ENCODE results near the gene ARHGAP30.
"Not testable (repeated sequence)": the region's sequence is repeated elsewhere in the genome, so short reads cannot be mapped to it uniquely, and the experiment has no call there.

Gene ARHGAP30

DNA sequence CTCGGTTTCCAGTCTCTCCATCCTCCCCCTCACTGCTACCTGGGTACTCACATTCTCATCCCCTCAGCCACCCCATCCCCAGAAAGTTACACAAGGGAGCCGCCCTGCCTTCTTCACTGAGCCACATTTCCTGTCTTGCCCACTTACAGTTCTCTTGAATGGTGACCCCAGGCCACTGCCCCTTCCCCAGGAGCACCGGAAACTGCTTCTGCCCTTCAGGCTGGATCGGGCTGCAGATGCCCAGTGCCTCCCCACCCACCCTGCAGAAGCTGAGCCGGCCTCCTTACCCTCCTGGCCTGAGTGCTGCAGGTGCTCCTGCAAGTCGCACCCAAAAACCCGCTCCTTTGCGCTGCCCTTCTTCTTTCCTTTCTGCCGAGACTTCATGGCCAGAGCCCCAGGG, 450 bp downstream of the ARHGAP30 start:
- no peak for DNase-seq

DNA sequence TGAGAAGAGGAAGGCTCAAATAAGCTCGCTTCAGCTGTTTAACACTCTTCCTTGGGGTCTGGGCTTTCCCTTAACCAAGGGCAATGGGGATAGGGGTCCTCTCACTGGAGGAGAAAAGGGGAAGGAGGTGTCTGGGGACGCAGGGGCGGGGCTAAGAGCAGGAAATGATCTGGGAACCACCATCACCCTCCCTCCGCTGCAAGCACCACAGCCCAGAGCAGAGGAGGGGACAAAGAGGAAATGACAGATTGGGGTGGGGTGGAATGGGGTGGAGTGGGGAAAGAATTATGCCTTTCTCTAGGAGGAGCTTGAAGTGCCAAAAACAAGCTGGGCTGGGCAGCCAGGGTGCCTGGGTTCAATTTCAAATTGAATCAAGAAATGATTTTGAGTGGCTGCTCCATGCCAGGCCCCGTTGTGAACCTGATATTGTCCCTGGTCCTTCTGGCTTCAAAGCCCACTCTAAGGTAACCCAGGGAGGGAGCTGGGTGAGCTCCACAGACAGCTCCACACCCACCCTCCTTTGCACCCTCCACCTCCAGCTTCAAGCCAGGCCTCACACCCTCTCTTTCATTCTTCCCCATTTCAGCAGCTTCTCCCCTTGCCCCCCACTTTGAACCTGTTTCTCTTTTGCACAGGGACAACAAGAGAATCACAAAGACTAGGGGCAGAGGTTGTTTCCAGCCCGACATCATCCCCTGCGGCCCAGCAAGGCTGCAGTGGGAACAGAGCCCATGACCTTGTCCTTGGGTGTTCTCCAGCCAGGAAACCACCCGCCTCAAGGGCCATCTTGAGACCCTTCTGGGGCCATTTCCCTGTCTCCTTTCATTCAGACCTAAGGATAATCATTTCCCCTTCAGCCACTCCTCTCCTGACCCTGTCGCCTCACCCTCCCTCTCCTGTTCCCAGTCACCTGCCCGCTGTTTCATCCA, 1.1 kb downstream of the ARHGAP30 start:
- no peak for DNase-seq

DNA sequence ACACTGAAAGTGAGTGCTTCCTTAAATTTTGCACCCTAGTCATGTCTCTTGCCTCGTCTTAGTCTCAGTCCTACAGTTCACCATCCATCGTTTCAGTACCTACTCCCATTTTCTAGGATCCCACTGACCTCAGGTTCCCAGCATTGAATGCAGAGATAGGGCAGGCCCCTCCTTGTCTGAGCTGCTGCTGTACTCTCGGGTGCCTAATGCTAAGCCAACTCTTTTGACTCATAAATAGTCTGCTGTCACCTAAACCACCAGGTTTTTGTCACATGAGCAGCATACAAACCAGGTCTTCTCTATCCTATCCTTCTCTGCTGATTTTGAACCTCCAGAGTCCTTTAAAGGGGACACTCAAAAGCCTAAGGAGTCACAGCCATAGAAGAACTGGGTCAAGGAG, 3.0 kb downstream of the ARHGAP30 start:
- no peak for DNase-seq

DNA sequence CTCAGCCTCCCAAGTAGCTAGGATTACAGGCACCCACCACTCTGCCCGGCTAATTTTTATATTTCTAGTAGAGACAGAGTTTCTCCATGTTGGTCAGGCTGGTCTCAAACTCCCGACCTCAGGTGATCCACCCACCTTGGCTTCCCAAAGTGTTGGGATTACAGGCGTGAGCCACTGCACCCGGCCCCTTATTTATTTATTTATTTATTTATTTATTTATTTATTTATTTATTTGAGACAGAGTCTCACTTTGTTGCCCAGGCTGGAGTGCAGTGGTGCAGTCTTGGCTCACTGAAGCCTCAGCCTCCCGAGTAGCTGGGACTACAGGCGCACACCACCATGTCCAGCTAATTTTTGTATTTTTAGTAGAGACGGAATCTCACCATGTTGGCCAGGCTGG, 4.0 kb downstream of the ARHGAP30 start:
- not testable (repeated sequence) for DNase-seq

DNA sequence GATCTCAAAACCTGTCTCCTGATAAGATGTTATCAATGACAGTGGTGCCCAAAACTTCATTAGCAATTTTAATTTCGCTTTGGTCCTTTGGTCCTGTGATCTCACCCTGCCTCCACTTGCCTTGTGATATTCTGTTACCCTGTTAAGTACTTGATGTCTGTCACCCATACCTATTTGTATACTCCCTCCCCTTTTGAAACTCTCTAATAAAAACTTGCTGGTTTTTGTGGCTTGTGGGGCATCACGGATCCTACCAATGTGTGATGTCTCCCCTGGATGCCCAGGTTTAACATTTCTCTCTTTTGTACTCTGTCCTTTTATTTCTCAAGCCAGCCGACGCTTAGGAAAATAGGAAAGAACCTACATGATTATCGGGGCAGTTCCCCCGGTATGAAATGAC, 5.8 kb downstream of the ARHGAP30 start:
- DNase-seq = not testable (repeated sequence)

DNA sequence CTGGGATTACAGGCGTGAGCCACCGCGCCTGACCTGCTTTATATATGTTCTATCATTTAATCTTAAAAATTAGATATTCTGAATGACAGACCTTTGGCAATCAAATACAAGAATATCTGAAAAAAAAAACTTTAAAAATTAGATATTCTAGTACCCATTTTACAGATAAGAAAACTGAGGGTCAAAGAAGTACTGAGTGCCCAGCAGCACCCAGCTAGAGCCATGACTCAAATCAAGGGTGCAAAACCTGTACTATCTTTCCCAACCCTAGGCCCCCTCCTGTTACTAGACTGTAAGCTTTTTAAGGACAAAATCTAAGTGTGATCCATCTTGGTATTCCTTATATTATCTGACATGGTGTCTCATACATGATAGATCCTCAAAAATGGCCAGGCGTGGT, 8.3 kb downstream of the ARHGAP30 start:
- no peak for DNase-seq

DNA sequence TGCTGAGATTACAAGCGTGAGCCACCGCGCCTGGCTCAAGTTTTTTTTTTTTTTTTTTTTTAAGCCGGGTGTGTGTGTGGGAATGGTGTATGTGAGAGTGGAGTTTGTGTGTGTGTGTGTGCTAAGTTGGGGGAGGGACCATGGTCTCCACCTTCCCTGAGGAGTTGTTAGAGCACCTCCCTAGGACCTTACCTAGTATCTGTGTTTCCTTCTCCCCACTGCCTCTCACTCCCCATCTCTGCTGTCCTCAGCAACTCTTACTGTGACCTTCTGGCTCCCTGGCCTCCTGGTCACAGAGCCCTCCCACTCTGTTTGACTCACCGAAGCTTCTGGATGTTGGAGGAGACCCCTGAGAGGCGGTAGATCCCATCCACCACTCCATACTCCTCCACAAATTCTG, 10.4 kb downstream of the ARHGAP30 start:
- no peak for DNase-seq

DNA sequence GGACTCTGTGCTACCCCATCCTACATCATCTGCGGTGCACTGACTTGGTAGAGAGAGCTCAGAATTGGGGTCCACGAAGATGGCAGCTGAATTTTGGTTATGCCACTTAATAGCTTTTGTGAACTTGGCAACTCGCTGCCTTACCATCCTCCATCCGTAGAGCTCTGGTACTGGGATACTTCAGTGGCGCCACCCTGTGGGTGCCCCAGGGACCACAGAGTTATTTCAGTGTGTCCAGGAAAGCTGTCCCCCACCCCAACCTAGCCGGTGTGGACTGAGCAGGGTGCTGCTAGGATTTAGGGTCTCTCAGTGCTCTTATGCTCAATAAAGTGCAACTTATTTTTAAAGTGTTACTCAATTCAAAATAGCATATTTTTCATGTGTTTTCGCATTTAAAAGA, 14.9 kb downstream of the ARHGAP30 start:
- DNase-seq = no peak

DNA sequence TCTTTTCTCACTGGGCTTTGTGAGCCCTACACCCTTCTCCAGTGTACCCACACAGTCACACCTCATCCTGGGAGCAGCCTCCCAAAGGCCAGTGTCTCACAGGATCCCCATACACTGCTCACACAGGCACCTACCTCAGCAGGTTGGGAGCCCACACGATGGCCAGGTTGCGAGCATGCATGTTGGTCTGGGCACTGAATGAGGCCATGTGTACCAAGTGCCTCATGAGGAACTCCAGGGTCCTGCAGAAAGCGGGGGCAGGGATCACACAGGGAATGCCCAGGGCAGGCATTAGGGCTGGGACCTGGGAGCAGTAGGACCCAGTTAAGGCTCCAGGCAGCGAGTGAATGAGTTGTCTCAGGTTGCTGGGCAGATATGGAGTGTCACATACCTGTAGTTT, 15.5 kb downstream of the ARHGAP30 start:
- no peak for DNase-seq

DNA sequence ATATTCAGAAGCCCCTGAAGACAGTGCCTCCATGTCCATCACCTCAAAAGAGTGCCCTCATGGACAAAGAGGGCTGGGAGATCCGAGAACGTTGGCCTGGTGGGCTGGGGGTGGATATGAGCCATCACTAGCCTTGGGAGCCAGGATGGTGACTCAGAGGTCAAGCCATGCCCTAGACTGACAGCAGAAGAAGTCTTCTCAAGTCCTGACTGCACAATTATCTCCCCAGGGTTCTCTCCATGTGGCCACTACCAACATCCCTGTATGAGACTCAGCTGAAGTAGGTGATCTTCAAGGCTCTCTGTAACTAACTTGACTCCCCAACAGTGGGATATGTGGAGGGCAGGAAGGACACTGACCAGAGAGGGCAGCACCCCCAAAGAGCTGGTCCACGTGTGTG, 16.8 kb downstream of the ARHGAP30 start:
- DNase-seq = no peak

DNA sequence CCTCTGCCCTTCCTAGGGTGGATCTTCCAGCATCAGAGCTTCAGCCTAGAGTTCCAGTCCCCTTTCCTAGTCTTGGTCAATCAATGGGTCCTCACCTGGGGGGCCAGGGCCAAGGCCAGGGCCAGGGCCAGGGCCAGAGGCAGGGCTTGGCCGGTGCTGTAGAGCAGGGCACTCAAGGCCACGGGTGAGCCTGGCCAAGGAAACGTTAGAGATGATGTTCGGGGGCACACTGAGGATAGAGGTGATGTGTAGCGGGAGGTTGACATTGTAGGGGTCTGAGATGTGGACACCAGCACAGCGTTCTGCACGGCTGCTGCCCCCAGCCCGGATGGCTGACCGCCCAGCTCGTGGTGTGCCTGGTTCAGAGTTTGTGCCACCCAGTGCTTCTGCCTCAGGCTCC, 18.5 kb downstream of the ARHGAP30 start:
- DNase-seq = no peak

DNA sequence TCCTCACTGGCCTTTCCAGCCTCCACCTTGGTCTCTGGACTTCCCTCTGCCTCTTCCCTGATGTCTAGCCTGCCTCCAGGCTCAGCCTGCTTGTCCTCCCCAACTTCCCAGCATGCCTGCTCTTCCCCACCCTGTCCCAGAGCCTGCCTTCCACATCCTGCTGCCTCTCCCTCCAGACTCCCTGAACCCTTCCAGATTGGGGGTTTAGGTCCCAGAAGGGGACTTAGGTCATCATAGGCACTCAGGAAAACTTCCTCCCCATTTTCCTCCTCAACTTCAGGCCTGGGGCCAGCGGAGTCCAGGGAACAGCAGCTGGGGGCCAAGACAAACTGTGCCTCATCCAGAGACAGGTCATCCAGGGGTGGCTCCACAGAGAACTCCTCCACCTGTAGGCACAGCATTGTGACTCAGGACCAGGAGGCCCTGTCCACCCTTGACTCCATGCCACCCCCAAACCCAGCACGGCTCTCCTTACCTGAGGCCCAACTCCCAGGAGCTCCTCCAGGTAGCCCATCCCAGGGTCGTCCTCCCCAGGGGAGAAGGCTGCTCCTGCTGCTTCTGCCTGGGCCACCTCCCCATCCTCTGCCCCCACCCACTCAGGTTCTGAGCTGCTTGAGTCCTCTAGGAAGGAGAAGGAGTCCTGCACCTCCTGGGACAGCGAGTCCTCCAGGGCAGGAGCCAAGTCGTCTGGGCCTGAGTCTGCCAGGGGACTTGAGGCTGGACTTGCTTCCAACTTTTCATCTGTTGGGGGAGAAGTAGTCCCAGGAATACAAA, 20.6 kb downstream of the ARHGAP30 start:
- DNase-seq = no peak

DNA sequence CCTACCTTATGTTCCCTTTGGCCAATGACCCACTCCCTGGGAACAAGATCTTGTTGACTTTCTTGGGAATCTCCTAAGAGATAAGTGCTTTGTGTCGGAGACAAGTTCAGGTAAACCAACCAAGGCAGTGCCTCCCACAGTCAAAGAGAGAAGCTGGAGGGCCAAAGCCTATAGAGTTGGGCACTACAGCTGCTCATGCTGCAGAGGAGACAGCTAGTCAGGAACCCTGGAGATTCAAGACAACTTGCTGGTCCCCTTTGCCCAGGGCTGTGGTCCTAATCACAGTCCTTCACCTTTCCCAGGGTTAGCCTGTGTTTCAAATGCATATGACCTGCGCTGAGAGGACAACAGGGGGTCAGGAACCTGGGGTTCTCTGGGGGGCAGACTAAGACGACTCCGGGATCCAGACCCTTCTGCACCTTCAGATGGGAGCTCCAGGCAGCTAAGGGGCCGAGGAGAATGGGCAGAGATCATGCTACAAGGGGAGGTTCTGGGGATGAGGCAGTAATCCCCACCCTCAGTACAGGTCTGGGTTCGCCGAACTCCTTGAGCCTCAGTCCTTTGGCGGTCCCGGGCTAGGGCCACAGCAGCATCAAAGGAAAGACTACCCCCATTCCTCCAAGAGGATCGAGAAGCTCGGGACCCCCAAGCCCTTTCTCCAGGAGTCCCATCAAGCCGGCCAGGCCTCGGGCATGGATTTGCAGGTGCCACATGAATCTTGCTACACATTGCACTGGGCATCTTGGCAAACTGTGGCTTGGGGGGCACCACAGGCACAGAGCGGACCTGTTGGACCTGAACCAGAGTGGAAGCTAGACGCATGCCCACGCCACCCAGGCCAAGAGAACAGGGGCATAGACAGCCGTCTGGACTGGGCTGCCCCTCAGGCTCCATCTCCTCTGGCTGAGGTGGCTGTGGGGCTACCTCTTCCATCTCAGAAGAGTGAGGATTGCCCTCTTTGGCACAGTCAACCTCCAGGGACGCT, 22.0 kb downstream of the ARHGAP30 start:
- no peak for DNase-seq

DNA sequence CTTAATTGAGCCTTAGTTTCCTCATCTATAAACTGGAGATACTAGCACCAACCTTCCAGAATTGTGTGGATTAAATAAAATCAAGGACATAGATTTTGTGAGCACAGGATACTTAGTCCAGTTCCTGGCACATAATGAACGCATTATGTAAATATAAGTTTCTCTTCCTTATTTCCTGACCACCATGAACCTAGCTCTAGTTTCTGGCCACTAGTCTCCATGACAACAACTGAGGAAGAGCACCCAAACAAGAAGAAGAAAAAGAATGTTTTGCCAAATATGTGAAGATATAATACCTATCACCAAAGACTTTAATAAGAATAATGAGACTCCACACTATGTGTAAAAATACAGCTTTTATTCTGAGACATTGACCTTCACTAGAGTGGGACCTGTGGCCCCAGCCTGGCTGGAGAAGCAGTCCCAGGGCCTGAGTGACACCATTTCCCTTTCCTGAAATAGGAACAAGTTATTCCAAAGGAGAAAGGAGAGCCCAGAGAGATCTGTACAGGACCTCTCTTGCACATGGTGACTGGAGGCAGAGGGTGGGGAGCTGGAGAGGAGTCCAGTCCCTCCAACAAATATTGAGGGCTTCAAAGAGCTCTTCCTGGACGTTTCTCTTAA, 23.0 kb downstream of the ARHGAP30 start:
- DNase-seq = no peak

DNA sequence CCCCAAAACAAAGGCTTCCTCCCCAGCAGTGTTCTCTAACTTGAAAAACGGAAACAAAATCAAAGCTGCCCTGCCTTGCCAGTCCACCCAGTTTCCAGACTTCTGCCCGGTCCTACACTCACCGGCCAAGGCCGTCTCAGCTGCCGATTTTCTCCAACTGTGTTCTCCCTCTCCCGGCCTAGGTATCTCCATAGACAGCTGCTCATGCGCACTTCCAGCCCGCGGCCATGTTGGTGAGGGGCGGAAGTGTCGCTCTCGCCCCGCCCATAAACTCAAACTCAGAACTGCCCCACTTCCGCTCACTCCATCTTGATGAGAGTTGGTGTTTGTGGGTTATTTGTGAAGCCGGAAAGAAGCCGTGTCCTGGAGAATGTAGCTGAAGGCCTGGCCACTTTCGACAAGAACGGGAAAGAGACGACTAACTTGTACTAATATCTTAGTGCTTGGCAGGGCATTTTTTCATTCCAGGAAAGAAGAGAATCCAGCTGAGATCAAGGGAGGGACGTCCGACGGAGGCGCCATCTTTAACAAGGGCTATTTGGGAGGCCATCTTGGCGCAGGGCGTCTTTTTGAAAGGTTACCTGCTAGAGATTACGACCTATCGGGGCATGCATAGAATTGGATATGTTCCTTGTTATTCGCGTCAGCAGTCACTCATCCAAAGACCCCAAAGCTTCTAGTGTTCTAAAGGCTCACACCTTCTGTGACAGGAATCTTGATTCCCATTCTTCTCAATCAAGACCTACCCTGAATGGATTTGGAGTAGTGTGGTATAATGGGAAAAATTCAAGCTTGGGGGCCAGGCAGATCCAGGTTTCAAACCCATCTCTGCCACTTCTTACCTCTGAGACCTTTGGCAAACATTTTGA, 23.7 kb downstream of the ARHGAP30 start, which contains the start of gene USF1:
Gene USF1 (minus strand): TSS at position 242 of the 869 bp plus-strand sequence. CDS start 2,702 bp downstream, outside the sequence.
- DNase-seq = peak; percentile 98

DNA sequence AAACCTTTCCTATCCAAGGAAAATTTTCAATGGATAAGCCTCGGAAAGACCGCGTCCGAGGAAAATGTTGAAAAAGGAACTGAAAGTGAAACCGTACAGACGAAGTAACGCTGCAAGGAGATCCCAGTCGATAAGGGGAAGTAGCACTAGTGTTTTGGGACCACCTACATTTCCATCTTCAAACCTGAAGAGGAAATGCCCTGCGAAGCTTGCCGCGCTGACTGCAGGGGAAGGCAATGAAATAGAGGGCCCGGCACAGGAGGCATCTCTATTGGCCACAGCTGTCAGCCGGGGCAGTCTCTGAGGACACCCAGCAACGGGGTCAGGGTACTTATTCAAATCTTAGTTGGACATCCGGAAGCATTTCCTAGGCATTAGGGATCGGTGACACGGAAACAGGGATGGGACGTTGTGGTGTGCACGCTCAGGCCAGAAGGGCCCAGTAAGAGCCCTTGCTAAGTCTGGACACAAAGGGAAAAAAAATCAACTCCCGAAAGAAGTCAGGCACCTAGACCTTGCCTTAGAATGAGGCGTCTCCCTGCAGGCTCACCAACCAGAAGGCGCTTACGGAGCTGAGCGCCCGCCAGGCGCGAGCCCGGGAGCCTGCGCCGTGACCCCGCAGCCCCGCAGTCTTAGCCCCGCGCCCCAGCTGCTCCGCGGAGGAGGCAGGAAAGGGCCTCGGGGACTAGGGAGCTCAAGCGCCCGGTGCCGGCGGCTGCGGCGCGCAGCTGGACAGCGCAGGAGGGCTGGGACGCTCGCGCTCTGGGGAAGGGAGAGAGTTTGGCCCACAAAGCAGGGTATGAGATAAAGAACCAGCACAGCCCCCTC, 24.6 kb downstream of the ARHGAP30 start:
- peak; percentile 37 for DNase-seq

DNA sequence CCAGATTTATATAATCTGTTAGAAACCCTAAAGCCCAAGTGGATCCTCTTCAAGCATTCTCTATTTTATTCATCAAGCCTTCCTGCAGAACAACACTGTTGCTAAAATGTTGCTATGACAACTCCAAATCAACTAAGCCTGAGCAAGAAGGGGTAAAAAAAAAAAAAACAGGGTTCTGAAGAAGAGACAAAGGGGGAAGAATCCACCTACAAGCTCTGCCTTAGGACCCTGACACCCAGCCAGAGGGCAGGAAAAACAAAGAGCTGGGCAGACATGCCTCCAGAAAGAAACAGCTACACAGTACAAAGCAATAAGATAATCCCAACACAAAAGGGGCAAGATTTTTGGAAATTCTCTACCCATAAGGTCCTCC, 25.2 kb downstream of the ARHGAP30 start:
- no peak for DNase-seq

DNA sequence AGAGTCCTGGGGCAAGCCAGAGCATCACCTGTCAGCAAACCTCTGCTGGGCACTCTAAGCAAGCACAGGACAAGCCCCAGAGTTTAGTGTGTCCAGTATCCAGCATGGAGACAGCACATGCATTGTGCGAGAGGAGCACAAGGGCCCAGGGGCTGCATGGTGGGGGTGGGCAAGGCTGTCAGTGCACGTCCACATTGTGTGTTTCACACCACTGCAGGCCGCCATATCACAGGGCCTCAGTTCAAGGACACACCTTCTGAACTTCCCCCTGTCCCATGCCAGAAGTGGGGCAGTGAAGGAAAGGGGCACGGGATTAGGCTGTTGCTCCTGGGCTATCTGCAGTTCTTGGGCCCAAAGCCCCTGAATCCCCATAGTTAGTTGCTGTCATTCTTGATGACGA, 30.1 kb downstream of the ARHGAP30 start:
- DNase-seq = no peak

DNA sequence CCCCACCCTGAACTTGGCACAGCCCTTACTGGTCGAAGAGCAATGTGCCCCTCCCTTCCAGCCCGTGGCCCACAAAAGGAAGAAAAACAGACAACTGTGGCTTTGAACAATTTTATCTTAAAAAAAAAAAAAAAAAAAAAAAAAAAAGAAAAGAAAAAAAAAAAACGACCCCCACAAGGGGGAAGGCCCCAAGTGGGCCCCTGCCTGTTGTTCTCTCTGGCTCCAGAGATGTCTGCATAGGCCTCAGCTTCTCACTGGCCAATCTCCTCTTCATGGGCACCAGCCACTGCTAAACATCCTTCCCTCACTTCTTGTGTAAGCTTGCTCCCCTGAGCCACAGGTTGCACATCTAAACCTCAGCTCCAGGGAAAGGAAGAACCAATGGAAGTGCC, 30.5 kb downstream of the ARHGAP30 start:
- no peak for DNase-seq

DNA sequence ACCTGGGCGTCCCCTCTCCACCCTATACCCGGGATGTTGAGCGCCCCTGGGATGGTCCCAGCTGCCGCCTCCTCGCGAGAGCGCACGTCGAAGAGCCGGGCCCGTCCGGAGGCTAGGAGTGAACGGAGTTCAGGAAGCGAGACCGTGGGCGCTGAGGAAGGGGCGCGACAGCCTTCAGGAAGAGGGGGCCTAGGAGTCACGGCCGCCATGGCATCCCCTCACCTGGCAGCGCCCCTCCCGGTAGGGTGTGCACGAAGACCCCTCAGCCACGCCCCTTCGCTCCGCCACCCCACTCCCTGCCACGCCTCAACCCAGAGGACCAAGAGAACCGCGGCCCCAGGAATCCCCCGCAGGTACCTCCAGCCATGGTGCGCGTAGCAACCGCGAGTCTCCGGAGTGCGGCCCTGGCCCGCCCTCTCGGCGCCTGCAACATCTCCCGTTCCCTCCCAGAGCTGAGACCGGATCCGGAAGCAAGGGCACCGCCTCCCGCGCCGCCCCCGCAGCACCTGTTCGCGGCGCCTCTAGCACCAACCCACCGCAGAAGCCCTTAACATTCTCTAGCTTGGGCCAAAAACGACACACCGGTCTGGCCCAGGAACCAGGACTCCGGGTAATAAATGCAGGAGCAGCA, 31.1 kb downstream of the ARHGAP30 start, which contains the start of gene TSTD1:
Gene TSTD1 (minus strand): TSS at position 442 of the 631 bp plus-strand sequence. CDS start 75 bp downstream, at position 367.
- DNase-seq = no peak

All from NCI-H1694 (cell line).